Mesenchymal stem cell (in vitro differentiated cells and primary cell): ENCODE data around the gene SCN8A.

Experiments used
- DNase-seq: peaks from one replicate; pipeline ENCODE4 v3.0.0-alpha.2; 2013
- H2AFZ ChIP-seq: one replicate; pipeline ENCODE4 v1.6.1; 2013; ENCODE audit warnings: low read depth, mild to moderate bottlenecking, control low read depth, inconsistent platforms, low read length, moderate library complexity
- H2AK5ac ChIP-seq: 2 replicates; pipeline ENCODE4 v1.6.1; 2013; ENCODE audit warnings: low read length, moderate library complexity, mild to moderate bottlenecking, inconsistent platforms; ENCODE audit not compliant: severe bottlenecking
- H2BK120ac ChIP-seq: one replicate; pipeline ENCODE4 v1.6.1; 2013; ENCODE audit warnings: low read depth, mild to moderate bottlenecking, inconsistent platforms, low read length, moderate library complexity
- H2BK12ac ChIP-seq, 2 experiments: one replicate each; pipeline ENCODE4 v1.6.1; 2013; ENCODE audit warnings: inconsistent platforms in 2 of 2, low read length in 2 of 2, mild to moderate bottlenecking in 2 of 2, moderate library complexity in 2 of 2, control low read depth in 1 of 2
- H2BK15ac ChIP-seq: one replicate; pipeline ENCODE4 v1.6.1; 2013; ENCODE audit warnings: mild to moderate bottlenecking, low read depth, inconsistent platforms; ENCODE audit not compliant: poor library complexity, severe bottlenecking
- H2BK5ac ChIP-seq: 2 replicates; pipeline ENCODE4 v1.6.1; 2013; ENCODE audit warnings: low read depth, mild to moderate bottlenecking, low read length, control low read depth, inconsistent platforms; ENCODE audit not compliant: poor library complexity, severe bottlenecking
- H3K14ac ChIP-seq, 2 experiments: one replicate each; pipeline ENCODE4 v1.6.1; 2013; ENCODE audit warnings: inconsistent platforms in 2 of 2, low read length in 2 of 2, control low read depth in 1 of 2, mild to moderate bottlenecking in 1 of 2, moderate library complexity in 1 of 2
- H3K18ac ChIP-seq, 2 experiments: one replicate each; pipeline ENCODE4 v1.6.1; 2013; ENCODE audit warnings: inconsistent platforms in 2 of 2, low read length in 2 of 2, control low read depth in 1 of 2, low read depth in 1 of 2, mild to moderate bottlenecking in 1 of 2
- H3K23ac ChIP-seq, 2 experiments: one replicate each; pipeline ENCODE4 v1.6.1; 2013; ENCODE audit warnings: inconsistent platforms in 2 of 2, low read length in 2 of 2, mild to moderate bottlenecking in 2 of 2, moderate library complexity in 2 of 2, control low read depth in 1 of 2
- H3K27ac ChIP-seq: 2 replicates; pipeline ENCODE4 v1.5.1; 2013; ENCODE audit warnings: mild to moderate bottlenecking, moderate library complexity, low read length, control low read depth, inconsistent platforms; ENCODE audit not compliant: poor library complexity, severe bottlenecking
- H3K27me3 ChIP-seq, 2 experiments: 2 replicates each; pipeline versions ENCODE4 v1.6.1 to v1.7.0; 2013; ENCODE audit warnings: low read length in 2 of 2, mild to moderate bottlenecking in 2 of 2, moderate library complexity in 2 of 2, control low read depth in 1 of 2, inconsistent platforms in 1 of 2; ENCODE audit not compliant: control insufficient read depth in 1 of 2, insufficient read depth in 1 of 2
- H3K36me3 ChIP-seq, 2 experiments: 2 replicates each; pipeline versions ENCODE4 v1.6.1 to v1.7.0; 2013; ENCODE audit warnings: low read length in 2 of 2, control low read depth in 1 of 2, inconsistent platforms in 1 of 2, low read depth in 1 of 2, mild to moderate bottlenecking in 1 of 2; ENCODE audit not compliant: insufficient read depth in 2 of 2, control insufficient read depth in 1 of 2
- H3K4ac ChIP-seq, 2 experiments: one replicate each; pipeline ENCODE4 v1.6.1; 2013; ENCODE audit warnings: inconsistent platforms in 2 of 2, low read length in 2 of 2, mild to moderate bottlenecking in 2 of 2, moderate library complexity in 2 of 2, control low read depth in 1 of 2, low read depth in 1 of 2
- H3K4me1 ChIP-seq: 2 replicates; pipeline ENCODE4 v1.6.1; 2013; ENCODE audit warnings: low read depth, low read length, control low read depth; ENCODE audit not compliant: control insufficient read depth, insufficient read depth
- H3K4me2 ChIP-seq: 2 replicates; pipeline ENCODE4 v1.6.1; 2013; ENCODE audit warnings: low read length, mild to moderate bottlenecking, inconsistent platforms; ENCODE audit not compliant: poor library complexity, severe bottlenecking
- H3K4me3 ChIP-seq, 2 experiments: 2 replicates each; pipeline versions ENCODE4 v1.5.1 to v1.7.0; 2013; ENCODE audit warnings: low read length in 2 of 2, mild to moderate bottlenecking in 2 of 2, control low read depth in 1 of 2, low read depth in 1 of 2; ENCODE audit not compliant: insufficient read depth in 1 of 2
- H3K79me1 ChIP-seq: replicated peaks from 2 replicates; pipeline ENCODE4 v1.6.1; 2013; ENCODE audit warnings: mild to moderate bottlenecking, control low read depth, low read length, inconsistent platforms; ENCODE audit not compliant: poor library complexity, severe bottlenecking
- H3K9ac ChIP-seq: 2 replicates; pipeline ENCODE4 v1.7.0; 2013; ENCODE audit warnings: mild to moderate bottlenecking, low read length, moderate library complexity
- H3K9me3 ChIP-seq: 2 replicates; pipeline ENCODE4 v1.7.0; 2013; ENCODE audit warnings: mild to moderate bottlenecking, low read length; ENCODE audit not compliant: control insufficient read depth
- H4K8ac ChIP-seq: one replicate; pipeline ENCODE4 v1.6.1; 2013; ENCODE audit warnings: inconsistent platforms, mild to moderate bottlenecking, low read length, moderate library complexity
- H4K91ac ChIP-seq: one replicate; pipeline ENCODE4 v1.6.1; 2013; ENCODE audit warnings: mild to moderate bottlenecking, low read length, inconsistent platforms
- WGBS: methylation state at CpG from one replicate; pipeline ENCODE4 v1.1.7; 2013; ENCODE audit warnings: mixed read lengths; 5-methylcytosine and 5-hydroxymethylcytosine counted together

SCN8A gene

DNA sequence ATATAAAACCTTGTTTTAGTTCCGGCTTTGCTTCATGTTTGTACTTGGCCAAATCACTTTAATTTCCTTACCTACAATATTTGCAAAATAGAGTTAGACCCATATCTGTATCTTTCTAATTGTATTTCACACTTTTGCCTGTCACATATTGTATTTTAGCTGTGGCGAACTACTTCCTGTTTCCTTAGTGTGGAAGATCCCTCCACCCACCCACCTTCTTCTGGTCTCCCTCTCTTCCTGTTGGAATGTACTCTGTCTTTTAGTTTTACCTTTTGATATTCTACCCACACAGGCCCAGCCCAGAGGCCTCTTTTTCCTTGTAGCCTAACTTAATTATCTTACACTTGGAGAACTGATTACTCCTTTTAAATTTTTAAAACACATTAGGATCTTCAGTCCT lies 78.2 kb downstream of the SCN8A start:
- H3K9ac ChIP-seq, result no peak overlapping the region
- no peak overlapping the region for H3K23ac ChIP-seq
- no peak overlapping the region for H3K27ac ChIP-seq
- no peaks in the 10 kb centered on the region for H3K9me3 ChIP-seq
- H2BK15ac ChIP-seq, result no peak overlapping the region
- H2BK12ac ChIP-seq, result no peak overlapping the region
- H3K4me2 ChIP-seq, result no peak overlapping the region
- DNase-seq, result no peak
- no peak overlapping the region for H2AK5ac ChIP-seq
- H2BK5ac ChIP-seq, result no peak overlapping the region
- no peak overlapping the region for H2AFZ ChIP-seq
- H3K4me3 ChIP-seq, result no peak overlapping the region
- no peak overlapping the region for H3K18ac ChIP-seq
- H2BK120ac ChIP-seq, result no peak overlapping the region
- H3K36me3 ChIP-seq, result peaks cover 0 to 22% of the 10 kb centered on the region in 2 experiments
- H3K14ac ChIP-seq, result no peak overlapping the region
- H3K79me1 ChIP-seq, result no peaks in the 10 kb centered on the region
- H4K8ac ChIP-seq, result no peak overlapping the region
- 99% methylated on average over 2 of the region's 2 CpGs for WGBS
- H3K4me1 ChIP-seq, result no peaks in the 10 kb centered on the region
- H3K4ac ChIP-seq, result no peak overlapping the region
- H4K91ac ChIP-seq, result no peak overlapping the region
- H3K27me3 ChIP-seq, result peaks cover 0 to 5% of the 10 kb centered on the region in 2 experiments

DNA sequence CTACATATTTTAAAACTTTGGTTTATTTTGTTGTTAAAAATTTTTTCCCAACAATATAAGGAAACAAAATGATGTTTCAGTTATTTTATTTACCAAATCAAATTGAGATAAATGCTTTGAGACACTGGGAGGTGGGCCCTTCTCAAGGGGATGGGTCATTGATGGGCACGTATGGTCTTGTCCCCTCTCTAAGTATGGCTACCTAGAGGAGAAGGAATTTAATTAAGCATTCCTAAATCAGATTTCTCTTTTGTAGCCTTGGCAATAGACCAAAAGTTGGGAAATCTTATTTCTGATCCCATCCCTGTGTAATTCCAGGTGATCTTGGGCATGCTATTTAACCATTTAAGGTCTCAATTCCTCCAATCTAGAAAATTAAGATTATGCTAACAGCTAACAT lies 79.0 kb downstream of the SCN8A start:
- H3K23ac ChIP-seq, result no peak overlapping the region
- 86% methylated on average over 1 of the region's 1 CpG for WGBS

DNA sequence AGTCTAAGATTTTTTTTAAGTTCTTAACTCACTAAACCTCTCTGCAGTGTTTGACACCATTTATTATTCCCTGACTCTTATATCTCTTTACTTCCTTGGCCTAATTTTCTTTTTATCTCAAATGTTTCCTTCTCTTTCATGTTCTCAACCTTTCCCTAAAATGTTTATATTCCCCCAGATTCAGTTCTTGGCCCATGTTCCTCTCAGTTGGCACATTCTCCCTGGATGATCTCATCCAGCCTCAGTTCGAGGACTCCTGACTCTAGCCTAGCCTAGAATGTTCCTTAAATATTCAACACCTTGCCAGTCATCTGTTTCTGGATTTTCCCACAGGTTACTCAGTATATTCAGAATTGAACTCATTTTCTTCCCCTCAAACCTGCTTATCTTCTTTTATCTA lies 81.3 kb downstream of the SCN8A start:
- no peak overlapping the region for H3K18ac ChIP-seq
- H3K23ac ChIP-seq, result no peak overlapping the region
- no peak overlapping the region for H3K4me2 ChIP-seq
- no peak overlapping the region for H4K91ac ChIP-seq
- no peak overlapping the region for H3K4me3 ChIP-seq
- no peak overlapping the region for H2AK5ac ChIP-seq
- H3K36me3 ChIP-seq, result peaks cover 0 to 12% of the 10 kb centered on the region in 2 experiments
- no peak overlapping the region for H3K4ac ChIP-seq
- no peaks in the 10 kb centered on the region for H3K9me3 ChIP-seq
- no peak overlapping the region for H3K14ac ChIP-seq
- H2BK15ac ChIP-seq, result no peak overlapping the region
- no peak overlapping the region for H4K8ac ChIP-seq
- DNase-seq, result no peak
- H2BK120ac ChIP-seq, result no peak overlapping the region
- peaks cover 0 to 19% of the 10 kb centered on the region in 2 experiments for H3K27me3 ChIP-seq
- H3K79me1 ChIP-seq, result no peaks in the 10 kb centered on the region
- no peak overlapping the region for H3K27ac ChIP-seq
- no peak overlapping the region for H3K9ac ChIP-seq
- no peak overlapping the region for H2BK12ac ChIP-seq
- H2BK5ac ChIP-seq, result no peak overlapping the region
- H2AFZ ChIP-seq, result no peak overlapping the region
- WGBS, result 63% methylated on average over 1 of the region's 1 CpG
- H3K4me1 ChIP-seq, result no peaks in the 10 kb centered on the region

More for the DNA sequence above, 79.0 kb downstream of the SCN8A start:
- H3K36me3 ChIP-seq, result peaks cover 0 to 17% of the 10 kb centered on the region in 2 experiments
- no peak overlapping the region for H4K8ac ChIP-seq
- H3K9me3 ChIP-seq, result no peaks in the 10 kb centered on the region
- no peak overlapping the region for H3K4ac ChIP-seq
- peaks cover 0 to 11% of the 10 kb centered on the region in 2 experiments for H3K27me3 ChIP-seq
- no peak overlapping the region for H2BK12ac ChIP-seq
- no peak overlapping the region for H2AK5ac ChIP-seq
- no peak overlapping the region for H3K9ac ChIP-seq
- no peak overlapping the region for H3K4me2 ChIP-seq
- no peak overlapping the region for H2BK5ac ChIP-seq
- no peak overlapping the region for H2AFZ ChIP-seq
- no peak overlapping the region for H2BK120ac ChIP-seq
- H3K4me1 ChIP-seq, result no peaks in the 10 kb centered on the region
- no peak overlapping the region for H4K91ac ChIP-seq
- H3K79me1 ChIP-seq, result no peaks in the 10 kb centered on the region
- no peak overlapping the region for H3K18ac ChIP-seq
- no peak overlapping the region for H3K27ac ChIP-seq
- H3K4me3 ChIP-seq, result no peak overlapping the region
- H3K14ac ChIP-seq, result no peak overlapping the region
- H2BK15ac ChIP-seq, result no peak overlapping the region
- DNase-seq, result no peak

DNA sequence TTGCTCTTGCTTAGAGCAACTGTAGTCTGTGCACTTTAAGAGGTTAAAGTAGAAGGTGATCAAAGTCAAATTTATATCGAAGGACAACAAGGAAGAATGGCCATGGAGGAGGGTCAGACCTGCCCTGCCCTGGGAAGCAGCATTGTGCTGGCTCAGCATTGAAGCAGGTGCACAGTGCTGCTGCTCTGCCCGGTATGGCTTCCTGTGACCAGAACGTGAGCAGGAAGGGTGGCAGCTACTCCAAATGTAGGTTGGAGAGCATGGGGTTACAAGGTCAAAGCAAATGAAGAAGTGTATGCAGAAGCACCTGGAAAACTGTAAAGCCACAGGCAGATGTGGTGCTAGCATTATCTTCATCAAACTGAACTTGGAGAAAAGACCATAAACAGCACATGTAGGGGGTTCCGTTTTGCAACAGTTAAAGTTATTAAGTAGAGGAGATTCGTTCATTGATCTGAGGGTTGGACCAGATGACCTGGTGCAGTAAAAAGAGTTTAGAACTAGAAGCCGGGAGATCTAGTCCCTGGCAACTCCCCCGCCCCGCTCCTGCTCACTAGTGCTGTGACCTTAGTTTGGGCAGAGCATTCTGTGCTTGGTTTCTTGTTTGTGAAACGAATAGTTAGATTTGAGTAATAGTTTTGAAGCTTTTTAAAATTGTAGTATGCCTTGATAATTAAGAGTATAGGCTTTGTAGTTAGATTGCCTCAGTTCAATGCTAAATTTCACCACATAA lies 84.2 kb downstream of the SCN8A start:
- no peak overlapping the region for H2BK5ac ChIP-seq
- H3K9me3 ChIP-seq, result no peaks in the 10 kb centered on the region
- no peak overlapping the region for H2BK15ac ChIP-seq
- H3K9ac ChIP-seq, result no peak overlapping the region
- no peak overlapping the region for H2AK5ac ChIP-seq
- 83% methylated on average over 9 of the region's 9 CpGs for WGBS
- H3K4me3 ChIP-seq, result no peak overlapping the region
- H3K27ac ChIP-seq, result no peak overlapping the region
- no peak overlapping the region for H3K4ac ChIP-seq
- peak overlapping the region in 1 of 2 experiments; percentile 13 for H3K14ac ChIP-seq
- H4K8ac ChIP-seq, result no peak overlapping the region
- no peak overlapping the region for H2BK12ac ChIP-seq
- no peak overlapping the region for H2BK120ac ChIP-seq
- peaks cover 0 to 19% of the 10 kb centered on the region in 2 experiments for H3K27me3 ChIP-seq
- DNase-seq, result no peak
- H3K4me2 ChIP-seq, result no peak overlapping the region
- no peak overlapping the region for H2AFZ ChIP-seq
- H3K23ac ChIP-seq, result peak overlapping the region in 1 of 2 experiments; percentile 23
- H3K79me1 ChIP-seq, result no peaks in the 10 kb centered on the region
- H3K36me3 ChIP-seq, result peaks cover 0 to 3% of the 10 kb centered on the region in 2 experiments
- no peaks in the 10 kb centered on the region for H3K4me1 ChIP-seq
- no peak overlapping the region for H3K18ac ChIP-seq
- H4K91ac ChIP-seq, result no peak overlapping the region
